B cell (primary cell): ENCODE data around the gene SLC25A10. TPM values are rescaled to one million over a fixed set of nuclear protein-coding genes. Genes with fewer than 3 reads are reported as not detected.

ENCODE experiments used
- ATAC-seq: fragments of 200-7000 bp; cut with Tn5 transposase; one replicate; pipeline ENCODE4 v1.10.0; 2021; ENCODE audit warnings: low read depth, mild to moderate bottlenecking, moderate number of reproducible peaks, moderate library complexity
- CTCF ChIA-PET: fragments of 350-600 bp; sonication (Branson Sonifier 250); formaldehyde crosslinking; loops from one replicate; lab custom pipeline; 2021; ENCODE audit warnings: antibody characterized with exemption, inconsistent platforms; lab: Charles Lee
- POLR2A ChIA-PET: fragments of 350-600 bp; sonication (Branson Sonifier 250); formaldehyde crosslinking; loops from one replicate; lab custom pipeline; 2021; ENCODE audit warnings: antibody characterized with exemption; lab: Charles Lee
- DNase-seq: peaks from one replicate; pipeline ENCODE4 v3.0.0; 2013
- H2AFZ ChIP-seq: 2 replicates; pipeline ENCODE4 v1.6.1; 2012; ENCODE audit warnings: mild to moderate bottlenecking, low read depth, low read length; ENCODE audit not compliant: insufficient read depth, poor library complexity, severe bottlenecking
- H3K27ac ChIP-seq, 2 donors: 1 replicate in 1 of 2; 2 replicates in 1 of 2; pipeline ENCODE4 v1.5.1; 2012 to 2013; ENCODE audit warnings: low read length in 2 of 2, mild to moderate bottlenecking in 2 of 2, moderate library complexity in 1 of 2
- H3K27me3 ChIP-seq, 4 experiments: fragments of 200-600 bp in 1 of 4; sonication (generic) in 1 of 4; replicated peaks in 1 of 4; 1 replicate in 2 of 4; 2 replicates in 2 of 4; pipeline versions ENCODE4 v1.6.1 to v1.7.0; 2013 to 2016; ENCODE audit warnings: low read length in 3 of 4, mild to moderate bottlenecking in 2 of 4, mixed read lengths in 1 of 4, moderate library complexity in 1 of 4; ENCODE audit not compliant: insufficient read depth in 4 of 4, control insufficient read depth in 3 of 4; ENCODE audit errors: control extremely low read depth in 1 of 4
- H3K36me3 ChIP-seq, 2 experiments: replicated peaks in 1 of 2; 1 replicate in 1 of 2; 2 replicates in 1 of 2; pipeline versions ENCODE4 v1.6.1 to v1.7.1; 2013; ENCODE audit warnings: low read length in 1 of 2; ENCODE audit not compliant: insufficient read depth in 2 of 2, control insufficient read depth in 1 of 2; ENCODE audit errors: control extremely low read depth in 1 of 2, extremely low read depth in 1 of 2
- H3K4me1 ChIP-seq, 2 donors: fragments of 200-600 bp in 1 of 2; sonication (generic) in 1 of 2; 1 replicate in 1 of 2; 2 replicates in 1 of 2; pipeline versions ENCODE4 v1.5.1 to v1.6.1; 2013 to 2017; ENCODE audit warnings: low read length in 2 of 2; ENCODE audit not compliant: control insufficient read depth in 2 of 2, insufficient read depth in 2 of 2
- H3K4me2 ChIP-seq: replicated peaks from 2 replicates; pipeline ENCODE3; 2012; ENCODE audit warnings: mild to moderate bottlenecking, low read depth, low read length; ENCODE audit not compliant: poor library complexity, severe bottlenecking
- H3K4me3 ChIP-seq, 5 experiments: fragments of 200-600 bp in 1 of 5; sonication (generic) in 1 of 5; 1 replicate in 3 of 5; 2 replicates in 2 of 5; pipeline versions ENCODE4 v1.5.1 to v1.7.0; 2011 to 2016; ENCODE audit warnings: low read length in 4 of 5, mild to moderate bottlenecking in 4 of 5, low read depth in 2 of 5, control low read depth in 1 of 5, moderate library complexity in 1 of 5; ENCODE audit not compliant: insufficient read depth in 1 of 5; ENCODE audit errors: control extremely low read depth in 1 of 5, extremely low read depth in 1 of 5
- H3K79me2 ChIP-seq: fragments of 200-600 bp; sonication (generic); one replicate; pipeline ENCODE4 v1.6.0; 2016; ENCODE audit warnings: low read length; ENCODE audit not compliant: control insufficient read depth, insufficient read depth
- H3K9ac ChIP-seq: fragments of 200-600 bp; sonication (generic); 2 replicates; pipeline ENCODE4 v1.6.1; 2017; ENCODE audit warnings: mild to moderate bottlenecking, low read length, moderate library complexity
- H3K9me3 ChIP-seq, 3 donors: one replicate each; pipeline versions ENCODE4 v1.6.1 to v1.7.1; 2013; ENCODE audit warnings: low read length in 2 of 3; ENCODE audit not compliant: control insufficient read depth in 2 of 3, insufficient read depth in 1 of 3; ENCODE audit errors: control extremely low read depth in 1 of 3
- H4K20me1 ChIP-seq: 2 replicates; pipeline ENCODE4 v1.6.0; 2012; ENCODE audit warnings: mild to moderate bottlenecking, low read length; ENCODE audit not compliant: insufficient read depth, control insufficient read depth, poor library complexity, severe bottlenecking
- H3K27ac Mint-ChIP-seq: one replicate; pipeline ENCODE4 v1.8.0; 2021; ENCODE audit warnings: mixed read lengths
- H3K27me3 Mint-ChIP-seq: one replicate; pipeline ENCODE4 v1.8.0; 2021; ENCODE audit warnings: mixed read lengths
- H3K4me1 Mint-ChIP-seq: one replicate; pipeline ENCODE4 v1.8.0; 2021; ENCODE audit warnings: mixed read lengths
- H3K4me3 Mint-ChIP-seq: one replicate; pipeline ENCODE4 v1.8.0; 2021; ENCODE audit warnings: mixed read lengths
- H3K9me3 Mint-ChIP-seq: one replicate; pipeline ENCODE4 v1.8.0; 2022; ENCODE audit warnings: mixed read lengths; ENCODE audit not compliant: insufficient read depth
- CTCF ChIP-seq: fragments of 200-600 bp; IDR thresholded peaks from one replicate; pipeline ENCODE4 v1.8.0; 2022; ENCODE audit warnings: antibody characterized with exemption, mild to moderate bottlenecking
- EZH2 ChIP-seq: IDR thresholded peaks from 2 replicates; pipeline ENCODE4 v1.6.1; 2012; ENCODE audit warnings: borderline replicate concordance, low read depth, mild to moderate bottlenecking, moderate library complexity, low read length; ENCODE audit not compliant: insufficient read depth, poor library complexity, severe bottlenecking
- WGBS: methylation state at CpG from one replicate; pipeline ENCODE4 v1.1.5; 2013; ENCODE audit warnings: missing lambda C conversion rate; ENCODE audit not compliant: insufficient coverage; 5-methylcytosine and 5-hydroxymethylcytosine counted together
- intact Hi-C: fragments of 100-400 bp; cut with micrococcal nuclease; formaldehyde crosslinking; loops from one replicate; pipeline ENCODE4 v1.10.0; 2022
- polyA plus RNA-seq: library from polyadenylated mRNA; depleted of rRNA; stranded (reverse); fragments of >200 nt; gene quantifications from 2 replicates; pipeline ENCODE4 v1.2.3, GENCODE V29; 2012
- total RNA-seq, 2 donors: library from RNA; stranded (reverse); fragments of 120-200 nt in 1 of 2; gene quantifications; 1 replicate in 1 of 2; 2 replicates in 1 of 2; pipeline versions ENCODE4 v1.2.3 to v1.2.4, GENCODE V29; 2013 to 2022

Gene SLC25A10
- total and polyA plus RNA-seq, 2 donors (not counting 1 experiment from before 2014, with no cell fraction given): 3.9 to 5.0 TPM

GRCh38 chr17:81723651-81724209 is 11.6 kb downstream of the SLC25A10 start:
- ChIA-PET CTCF (no interaction called here), POLR2A (no interaction called here)
- Mint-ChIP-seq H3K9me3 (no peaks in the 10 kb centered on the region), H3K27me3 (peaks cover 10% of the 10 kb centered on the region), H3K4me1 (no peaks in the 10 kb centered on the region), H3K4me3 (no peak overlapping the region), H3K27ac (no peak overlapping the region)
- no peaks in the 10 kb centered on the region for H3K36me3 ChIP-seq
- no peak overlapping the region for H3K4me3 ChIP-seq
- DNase-seq: no peak
- no peaks in the 10 kb centered on the region for H3K9me3 ChIP-seq
- H3K27ac ChIP-seq: no peak overlapping the region
- H3K27me3 ChIP-seq: no peaks in the 10 kb centered on the region
- H3K4me2 ChIP-seq: no peak overlapping the region
- no peak overlapping the region for H3K9ac ChIP-seq
- intact Hi-C loops: no loop called here
- no peaks in the 10 kb centered on the region for H3K79me2 ChIP-seq
- WGBS: 73% methylated on average over 8 of the region's 12 CpGs
- no peak for ATAC-seq
- no peak overlapping the region for H2AFZ ChIP-seq
- H4K20me1 ChIP-seq: no peaks in the 10 kb centered on the region
- no peaks in the 10 kb centered on the region for H3K4me1 ChIP-seq
- no peak for TF ChIP-seq EZH2
- TF ChIP-seq CTCF: no peak

GRCh38 chr17:81725439-81725838 is 13.4 kb downstream of the SLC25A10 start:
- Histone ChIP-seq H3K27me3 (no peaks in the 10 kb centered on the region), H2AFZ (no peak overlapping the region), H3K4me1 (no peaks in the 10 kb centered on the region), H3K79me2 (no peaks in the 10 kb centered on the region), H3K4me3 (no peak overlapping the region), H3K4me2 (no peak overlapping the region), H4K20me1 (no peaks in the 10 kb centered on the region), H3K36me3 (no peaks in the 10 kb centered on the region), H3K27ac (no peak overlapping the region), H3K9me3 (no peaks in the 10 kb centered on the region), H3K9ac (no peak overlapping the region)
- Mint-ChIP-seq H3K9me3 (no peaks in the 10 kb centered on the region), H3K27ac (no peak overlapping the region), H3K4me1 (no peaks in the 10 kb centered on the region), H3K4me3 (no peak overlapping the region), H3K27me3 (peaks cover 12% of the 10 kb centered on the region)
- no peak for ATAC-seq
- ChIA-PET POLR2A (interaction anchor here (0.6 kb wide), 2 partner anchors 306 to 943 kb away, joined by 3 to 6 read pairs; no protein-coding TSS in a partner anchor), CTCF (interaction anchor here (0.7 to 1.2 kb wide), 2 partner anchors 9 to 16 kb away, joined by 3 read pairs; no protein-coding TSS in a partner anchor)
- no peak for TF ChIP-seq CTCF
- TF ChIP-seq EZH2: no peak
- no peak for DNase-seq
- 84% methylated on average over 6 of the region's 9 CpGs for WGBS
- intact Hi-C loops: no loop called here
